HL-60 (cell line): ENCODE measurements around the gene CLSTN1.

Experiments
- GABPA ChIP-seq: IDR thresholded peaks from 2 replicates; pipeline ENCODE4 v1.6.1; 2012; ENCODE audit warnings: low read depth
- TF ChIP-seq, protein P1 (sequence below): IDR thresholded peaks from one replicate; pipeline ENCODE4 v1.5.1; 2011; ENCODE audit warnings: low read length, control low read depth, inconsistent platforms; ENCODE audit not compliant: insufficient read depth
- TF ChIP-seq, protein P2 (sequence below): IDR thresholded peaks from 2 replicates; pipeline ENCODE4 v1.6.1; 2012; ENCODE audit warnings: low read depth; ENCODE audit not compliant: insufficient replicate concordance

DNA sequence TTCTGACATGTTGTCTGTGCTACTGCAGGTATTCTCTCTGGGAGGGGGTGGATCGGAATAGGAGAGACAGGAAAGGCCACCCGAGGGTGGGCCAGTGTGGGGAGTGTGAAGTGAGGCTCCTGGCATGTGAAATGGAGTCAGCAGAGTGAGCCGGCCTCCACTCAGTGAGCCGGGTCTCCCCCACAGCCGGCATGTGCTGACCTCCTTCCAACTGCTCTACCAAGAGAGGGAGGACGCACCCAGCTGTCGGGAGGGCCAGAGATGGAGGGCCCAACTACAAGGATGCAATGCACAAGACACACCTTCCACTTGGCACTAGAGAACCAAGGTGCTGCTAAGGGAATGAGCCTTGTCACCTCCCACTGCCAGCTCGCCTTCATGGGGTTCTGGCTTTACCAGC is 28.2 kb upstream of the CLSTN1 start:
- TF ChIP-seq, protein P1, sequence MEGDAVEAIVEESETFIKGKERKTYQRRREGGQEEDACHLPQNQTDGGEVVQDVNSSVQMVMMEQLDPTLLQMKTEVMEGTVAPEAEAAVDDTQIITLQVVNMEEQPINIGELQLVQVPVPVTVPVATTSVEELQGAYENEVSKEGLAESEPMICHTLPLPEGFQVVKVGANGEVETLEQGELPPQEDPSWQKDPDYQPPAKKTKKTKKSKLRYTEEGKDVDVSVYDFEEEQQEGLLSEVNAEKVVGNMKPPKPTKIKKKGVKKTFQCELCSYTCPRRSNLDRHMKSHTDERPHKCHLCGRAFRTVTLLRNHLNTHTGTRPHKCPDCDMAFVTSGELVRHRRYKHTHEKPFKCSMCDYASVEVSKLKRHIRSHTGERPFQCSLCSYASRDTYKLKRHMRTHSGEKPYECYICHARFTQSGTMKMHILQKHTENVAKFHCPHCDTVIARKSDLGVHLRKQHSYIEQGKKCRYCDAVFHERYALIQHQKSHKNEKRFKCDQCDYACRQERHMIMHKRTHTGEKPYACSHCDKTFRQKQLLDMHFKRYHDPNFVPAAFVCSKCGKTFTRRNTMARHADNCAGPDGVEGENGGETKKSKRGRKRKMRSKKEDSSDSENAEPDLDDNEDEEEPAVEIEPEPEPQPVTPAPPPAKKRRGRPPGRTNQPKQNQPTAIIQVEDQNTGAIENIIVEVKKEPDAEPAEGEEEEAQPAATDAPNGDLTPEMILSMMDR, result no peak
- TF ChIP-seq GABPA, result no peak
- TF ChIP-seq, protein P2, sequence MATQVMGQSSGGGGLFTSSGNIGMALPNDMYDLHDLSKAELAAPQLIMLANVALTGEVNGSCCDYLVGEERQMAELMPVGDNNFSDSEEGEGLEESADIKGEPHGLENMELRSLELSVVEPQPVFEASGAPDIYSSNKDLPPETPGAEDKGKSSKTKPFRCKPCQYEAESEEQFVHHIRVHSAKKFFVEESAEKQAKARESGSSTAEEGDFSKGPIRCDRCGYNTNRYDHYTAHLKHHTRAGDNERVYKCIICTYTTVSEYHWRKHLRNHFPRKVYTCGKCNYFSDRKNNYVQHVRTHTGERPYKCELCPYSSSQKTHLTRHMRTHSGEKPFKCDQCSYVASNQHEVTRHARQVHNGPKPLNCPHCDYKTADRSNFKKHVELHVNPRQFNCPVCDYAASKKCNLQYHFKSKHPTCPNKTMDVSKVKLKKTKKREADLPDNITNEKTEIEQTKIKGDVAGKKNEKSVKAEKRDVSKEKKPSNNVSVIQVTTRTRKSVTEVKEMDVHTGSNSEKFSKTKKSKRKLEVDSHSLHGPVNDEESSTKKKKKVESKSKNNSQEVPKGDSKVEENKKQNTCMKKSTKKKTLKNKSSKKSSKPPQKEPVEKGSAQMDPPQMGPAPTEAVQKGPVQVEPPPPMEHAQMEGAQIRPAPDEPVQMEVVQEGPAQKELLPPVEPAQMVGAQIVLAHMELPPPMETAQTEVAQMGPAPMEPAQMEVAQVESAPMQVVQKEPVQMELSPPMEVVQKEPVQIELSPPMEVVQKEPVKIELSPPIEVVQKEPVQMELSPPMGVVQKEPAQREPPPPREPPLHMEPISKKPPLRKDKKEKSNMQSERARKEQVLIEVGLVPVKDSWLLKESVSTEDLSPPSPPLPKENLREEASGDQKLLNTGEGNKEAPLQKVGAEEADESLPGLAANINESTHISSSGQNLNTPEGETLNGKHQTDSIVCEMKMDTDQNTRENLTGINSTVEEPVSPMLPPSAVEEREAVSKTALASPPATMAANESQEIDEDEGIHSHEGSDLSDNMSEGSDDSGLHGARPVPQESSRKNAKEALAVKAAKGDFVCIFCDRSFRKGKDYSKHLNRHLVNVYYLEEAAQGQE, result no peak
